ELR (cell line): Measurements from ENCODE around the gene IGF2.
"Not testable (repeated sequence)": the region's sequence is repeated elsewhere in the genome, so short reads cannot be mapped to it uniquely, and the experiment has no call there.

ENCODE experiments used
- DNase-seq: peaks from one replicate; pipeline ENCODE4 v3.0.0-alpha.2; 2015; ENCODE audit warnings: low read depth

IGF2 gene

GRCh38 chr11:2139123-2139521 lies at the start of gene IGF2:
TSS of gene IGF2 (minus strand) at chr11:2139389. CDS start at chr11:2135523, 3,866 bp downstream.
- DNase-seq = no peak

GRCh38 chr11:2188745-2189144 lies 49.6 kb upstream of the IGF2 start:
- DNase-seq = no peak

- no peak for DNase-seq
Observed at GRCh38 chr11:2187280-2187707, 48.1 kb upstream of the IGF2 start.

GRCh38 chr11:2186669-2187279 lies 47.6 kb upstream of the IGF2 start:
- DNase-seq = peak; percentile 56

- DNase-seq = no peak
Observed at GRCh38 chr11:2185324-2186085, 46.3 kb upstream of the IGF2 start.

GRCh38 chr11:2182692-2183474 lies 43.7 kb upstream of the IGF2 start:
- no peak for DNase-seq

- DNase-seq = no peak
Observed at GRCh38 chr11:2182075-2182474, 42.9 kb upstream of the IGF2 start.

GRCh38 chr11:2180789-2181370 lies 41.7 kb upstream of the IGF2 start:
- DNase-seq = peak; percentile 82

GRCh38 chr11:2180347-2180746 lies 41.2 kb upstream of the IGF2 start:
- DNase-seq = no peak

- DNase-seq = no peak
Observed at GRCh38 chr11:2179516-2179915, 40.3 kb upstream of the IGF2 start.

- peak; percentile 92 for DNase-seq
Observed at GRCh38 chr11:2178906-2179494, 39.8 kb upstream of the IGF2 start.

GRCh38 chr11:2178055-2178773 lies 39.0 kb upstream of the IGF2 start:
- DNase-seq = not testable (repeated sequence)

- DNase-seq = no peak
Observed at GRCh38 chr11:2177076-2177475, 37.9 kb upstream of the IGF2 start.

GRCh38 chr11:2176389-2176900 lies 37.3 kb upstream of the IGF2 start:
- DNase-seq = no peak

- peak; percentile 92 for DNase-seq
Observed at GRCh38 chr11:2175659-2176058, 36.5 kb upstream of the IGF2 start.

- no peak for DNase-seq
Observed at GRCh38 chr11:2174361-2174760, 35.2 kb upstream of the IGF2 start.

- DNase-seq = no peak
Observed at GRCh38 chr11:2173761-2174160, 34.6 kb upstream of the IGF2 start.

- DNase-seq = peak; percentile 34
Observed at GRCh38 chr11:2173150-2173693, 34.0 kb upstream of the IGF2 start.

- no peak for DNase-seq
Observed at GRCh38 chr11:2172676-2173075, 33.5 kb upstream of the IGF2 start.

- DNase-seq = no peak
Observed at GRCh38 chr11:2171591-2172003, 32.4 kb upstream of the IGF2 start, which contains the start of gene TH. TSS of gene TH (minus strand) at chr11:2171815. CDS start at chr11:2171786, 29 bp downstream.
